GM03348 (cell line): ENCODE measurements around the gene GRK5.

Experiments used
- DNase-seq: peaks from one replicate; pipeline ENCODE4 v3.0.0; 2012; ENCODE audit warnings: low spot score

Gene GRK5

DNA sequence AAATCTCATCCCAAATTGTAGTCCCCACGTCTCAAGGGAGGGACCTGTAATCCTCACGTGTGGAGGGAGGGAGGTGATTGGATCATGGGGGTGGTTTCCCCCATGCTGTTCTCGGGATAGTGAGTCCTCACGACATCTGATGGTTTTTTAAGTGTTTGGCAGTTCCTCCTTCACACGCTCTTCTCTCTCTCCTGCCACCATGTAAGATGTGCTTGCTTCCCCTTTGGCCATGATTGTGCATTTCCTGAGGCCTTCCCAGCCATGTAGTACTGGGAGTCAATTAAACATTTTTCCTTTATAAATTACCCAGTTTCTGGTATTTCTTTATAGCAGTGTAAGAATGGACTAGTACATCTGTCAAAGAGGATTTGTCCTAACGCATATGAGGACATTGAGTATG lies 275.6 kb downstream of the GRK5 start:
- no peak for DNase-seq

DNA sequence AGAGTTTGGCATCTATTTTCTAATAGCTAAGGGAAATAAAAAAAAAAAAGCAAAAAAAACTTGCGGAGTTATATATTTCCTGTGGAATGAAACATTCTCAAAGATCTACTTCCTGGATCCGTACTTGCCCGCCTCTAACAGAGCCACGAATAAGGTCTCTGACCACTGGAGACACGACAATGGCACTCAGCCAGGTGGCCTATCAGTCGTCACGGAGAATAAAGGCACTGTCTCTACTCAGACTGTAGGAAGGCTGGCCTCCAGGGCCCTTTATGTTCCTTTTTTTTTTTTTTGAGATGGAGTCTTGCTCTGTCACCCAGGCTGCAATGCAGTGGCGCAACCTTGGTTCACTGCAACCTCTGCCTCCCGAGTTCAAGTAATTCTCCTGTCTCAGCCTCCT lies 276.5 kb downstream of the GRK5 start:
- no peak for DNase-seq

DNA sequence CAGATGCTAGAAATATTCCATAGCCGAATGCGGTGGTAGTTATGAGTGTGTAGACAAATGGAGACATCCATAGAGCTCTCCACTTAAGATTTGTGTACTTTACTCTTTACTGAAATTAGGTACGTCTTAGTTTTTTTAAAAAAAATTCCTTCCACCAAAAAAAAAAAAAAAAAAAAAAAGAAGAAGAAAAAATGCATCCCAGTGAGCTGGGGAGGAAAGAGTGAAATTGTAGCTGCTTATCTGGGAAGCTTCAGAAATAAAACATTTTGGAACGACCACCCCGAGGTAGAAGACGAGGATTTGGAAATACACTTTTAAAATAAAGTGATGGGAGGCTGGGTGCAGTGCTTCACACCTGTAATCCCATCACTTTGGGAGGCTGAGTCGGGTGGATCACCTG lies 281.3 kb downstream of the GRK5 start:
- DNase-seq: no peak

DNA sequence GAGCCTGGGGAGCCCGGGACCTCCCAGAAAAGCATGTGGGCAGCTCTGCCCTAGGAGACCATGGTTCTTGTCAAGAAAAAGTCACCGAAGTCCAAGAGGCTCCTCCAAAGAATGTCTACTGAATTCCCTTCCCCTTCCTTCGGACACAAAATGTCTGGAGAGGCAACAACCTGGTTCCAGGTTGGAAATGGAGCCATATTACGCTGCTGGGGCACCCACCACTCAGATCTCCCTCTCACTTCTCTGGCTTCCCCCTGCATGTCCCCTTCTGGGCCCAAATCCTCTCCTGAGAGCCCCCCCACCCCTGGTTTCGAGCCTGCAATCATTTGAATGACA lies 282.6 kb downstream of the GRK5 start:
- DNase-seq: no peak

DNA sequence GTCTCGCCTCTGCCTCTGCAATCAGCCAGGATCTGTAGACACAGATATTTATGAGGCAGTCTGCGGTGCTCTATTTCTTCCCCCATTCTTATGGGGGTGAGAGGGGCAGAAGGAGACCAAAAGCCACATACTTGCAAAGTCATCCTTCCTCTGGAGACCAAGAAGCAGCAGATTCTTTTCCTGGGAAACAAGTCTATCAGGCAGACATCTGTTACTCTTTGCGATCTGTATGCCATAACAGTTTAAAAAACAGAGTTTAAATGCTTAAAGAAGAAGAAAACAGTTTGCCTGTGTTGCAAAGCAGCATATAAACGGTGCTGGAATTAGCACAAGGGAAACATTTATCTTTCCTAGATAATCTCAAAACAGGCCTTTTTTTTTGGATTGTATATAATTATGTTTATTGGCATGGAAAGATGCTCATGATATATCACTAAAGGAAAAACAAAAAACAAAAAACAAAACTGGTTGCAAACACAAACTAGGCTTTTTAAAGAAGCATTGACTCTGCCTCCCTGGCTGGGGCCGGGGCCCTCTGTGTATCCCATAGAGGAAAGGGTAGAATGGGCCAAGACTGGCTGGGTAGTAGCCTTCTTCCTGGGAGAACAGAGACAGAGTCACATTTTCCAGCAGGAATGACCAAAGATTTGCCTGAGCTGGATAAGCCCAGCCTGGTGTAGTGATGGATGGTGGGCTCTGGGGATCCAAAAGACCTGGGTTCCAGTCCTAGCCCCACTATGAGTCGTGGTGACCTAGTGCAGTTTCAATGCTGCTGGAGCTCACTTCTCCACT lies 284.8 kb downstream of the GRK5 start:
- DNase-seq: no peak

DNA sequence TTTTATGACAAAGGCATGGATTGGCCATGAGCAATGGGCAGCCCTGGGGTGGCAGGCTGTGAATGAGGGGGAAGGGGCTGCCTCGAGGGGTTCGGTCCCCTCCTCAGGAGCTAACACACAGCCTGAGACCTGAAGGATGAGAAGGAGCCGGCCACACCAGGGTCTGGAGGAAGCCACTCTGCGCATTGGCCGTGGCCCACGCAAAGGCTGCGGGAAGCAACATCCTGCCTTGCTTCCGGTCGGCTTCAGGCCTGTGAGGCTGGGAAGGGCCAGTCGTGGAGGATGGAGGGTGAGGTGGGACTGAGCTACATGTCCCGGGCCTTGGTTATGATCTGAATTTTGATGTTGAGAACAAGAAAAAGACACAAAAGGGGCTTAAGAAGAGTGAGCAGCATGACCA lies 285.8 kb downstream of the GRK5 start:
- no peak for DNase-seq

DNA sequence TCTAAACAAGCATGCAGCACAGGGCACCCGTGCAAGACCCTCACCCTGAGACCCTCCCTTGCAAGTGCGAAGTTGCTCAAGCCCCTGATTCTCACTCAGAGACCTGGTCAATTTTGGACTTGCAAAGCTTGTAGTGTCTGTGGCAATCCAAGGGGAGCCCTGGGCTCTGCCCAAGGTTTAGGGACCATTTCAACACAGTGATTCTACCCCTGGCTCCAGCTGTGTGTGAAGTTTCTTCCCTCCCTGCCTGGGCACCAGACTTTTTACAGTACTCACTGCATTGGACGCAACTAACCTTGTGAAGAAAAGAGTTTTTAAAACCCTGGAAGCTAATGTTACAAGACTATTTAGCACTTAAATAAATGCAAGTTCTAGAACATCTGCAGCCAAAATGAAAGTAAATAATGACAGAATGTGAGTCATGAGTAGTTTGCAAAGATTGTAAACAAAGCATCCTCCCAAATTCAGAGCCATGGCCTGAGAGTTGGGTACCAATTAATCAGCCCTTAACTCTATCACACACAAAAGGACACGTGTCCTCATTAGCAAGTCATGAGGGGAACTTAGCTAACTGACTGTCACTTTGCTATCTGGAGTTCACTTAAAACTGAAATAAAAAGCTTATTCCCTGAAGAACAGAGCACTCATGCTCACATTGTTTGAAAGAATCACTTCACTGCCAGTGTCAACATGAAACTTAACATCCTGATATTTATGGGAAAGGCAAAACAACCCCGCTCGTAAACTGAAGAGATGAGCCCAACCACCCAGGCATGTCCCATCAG lies 287.1 kb downstream of the GRK5 start:
- DNase-seq: peak; percentile 51

DNA sequence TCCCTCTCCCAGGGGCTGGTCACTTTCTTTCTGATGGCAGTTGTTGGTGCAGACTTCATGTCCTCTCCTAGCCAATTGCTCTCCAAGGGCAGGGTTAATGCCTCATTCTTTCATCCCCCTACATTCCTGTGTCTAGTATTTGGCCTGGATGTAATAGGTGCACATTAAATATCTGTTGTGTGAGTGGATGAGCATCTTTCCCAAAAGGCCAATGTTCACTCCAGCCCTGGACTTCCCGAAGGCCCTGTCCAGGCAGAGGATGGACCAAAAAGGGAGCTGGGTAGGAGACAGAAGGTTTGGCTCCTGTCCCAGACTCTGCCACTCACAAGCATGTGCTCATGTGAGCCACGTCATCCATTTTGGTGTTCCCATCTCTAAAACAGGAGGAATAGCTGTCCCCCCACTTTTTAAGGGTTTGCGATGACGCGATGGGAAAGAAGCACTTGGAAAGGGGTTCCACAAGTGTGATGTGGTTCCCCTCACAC lies 287.7 kb downstream of the GRK5 start:
- DNase-seq: no peak

DNA sequence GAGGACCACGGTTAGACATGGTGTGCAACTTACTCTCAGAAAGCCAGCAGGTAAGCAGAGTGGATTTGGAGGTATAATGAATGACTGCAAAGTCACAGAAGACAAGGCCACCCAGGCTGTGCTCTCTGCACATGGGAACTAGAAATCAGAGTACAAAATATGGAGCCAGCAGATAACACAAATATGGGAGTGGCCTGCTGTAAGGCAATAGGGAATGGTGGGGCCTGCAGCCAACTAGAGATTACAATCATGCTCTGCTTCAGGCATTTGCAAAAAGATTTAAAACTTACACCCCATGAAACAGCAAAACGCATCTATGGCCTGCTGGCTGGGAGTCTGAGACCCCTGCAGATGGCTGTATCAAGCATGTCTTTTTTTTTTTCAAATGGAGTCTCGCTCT lies 288.2 kb downstream of the GRK5 start:
- no peak for DNase-seq

DNA sequence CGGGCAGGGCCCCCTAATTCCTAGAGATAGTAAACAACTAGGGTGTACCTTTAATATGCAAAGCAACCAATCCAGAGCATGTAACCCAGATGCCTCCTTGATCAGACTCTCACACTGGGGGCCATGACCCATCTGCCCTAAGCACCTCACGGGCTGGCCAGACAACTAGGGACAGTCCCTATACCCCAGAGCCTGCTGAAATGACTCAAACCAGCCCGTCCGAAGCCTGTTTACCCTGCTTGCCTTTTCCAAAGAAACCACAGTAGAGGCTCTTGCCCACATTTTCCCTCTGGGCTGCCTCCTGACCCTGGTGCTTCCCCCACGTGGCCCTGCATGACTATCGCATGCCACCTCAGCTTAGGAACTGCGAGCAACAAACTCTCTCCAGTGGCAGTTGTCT lies 288.9 kb downstream of the GRK5 start:
- DNase-seq: no peak

DNA sequence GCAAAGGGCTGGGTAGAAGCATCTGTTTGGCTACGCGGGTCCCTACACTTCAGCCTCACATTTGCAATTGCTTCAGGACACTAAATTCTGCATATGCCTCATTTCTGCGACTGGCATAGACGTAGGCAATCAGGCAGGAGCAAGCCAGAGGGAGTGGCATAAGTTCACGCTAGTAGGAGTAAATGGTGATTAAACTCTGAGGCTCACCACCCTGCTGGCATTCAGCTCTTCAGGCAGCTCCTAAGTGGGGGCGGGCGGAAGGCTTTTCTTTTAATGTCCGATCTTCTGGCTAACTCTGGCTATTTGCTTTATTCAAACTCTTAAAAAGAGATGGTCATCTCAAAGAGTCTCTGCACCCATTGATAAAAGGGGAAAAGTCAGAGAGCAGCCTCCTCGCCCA lies 289.9 kb downstream of the GRK5 start:
- DNase-seq: no peak

DNA sequence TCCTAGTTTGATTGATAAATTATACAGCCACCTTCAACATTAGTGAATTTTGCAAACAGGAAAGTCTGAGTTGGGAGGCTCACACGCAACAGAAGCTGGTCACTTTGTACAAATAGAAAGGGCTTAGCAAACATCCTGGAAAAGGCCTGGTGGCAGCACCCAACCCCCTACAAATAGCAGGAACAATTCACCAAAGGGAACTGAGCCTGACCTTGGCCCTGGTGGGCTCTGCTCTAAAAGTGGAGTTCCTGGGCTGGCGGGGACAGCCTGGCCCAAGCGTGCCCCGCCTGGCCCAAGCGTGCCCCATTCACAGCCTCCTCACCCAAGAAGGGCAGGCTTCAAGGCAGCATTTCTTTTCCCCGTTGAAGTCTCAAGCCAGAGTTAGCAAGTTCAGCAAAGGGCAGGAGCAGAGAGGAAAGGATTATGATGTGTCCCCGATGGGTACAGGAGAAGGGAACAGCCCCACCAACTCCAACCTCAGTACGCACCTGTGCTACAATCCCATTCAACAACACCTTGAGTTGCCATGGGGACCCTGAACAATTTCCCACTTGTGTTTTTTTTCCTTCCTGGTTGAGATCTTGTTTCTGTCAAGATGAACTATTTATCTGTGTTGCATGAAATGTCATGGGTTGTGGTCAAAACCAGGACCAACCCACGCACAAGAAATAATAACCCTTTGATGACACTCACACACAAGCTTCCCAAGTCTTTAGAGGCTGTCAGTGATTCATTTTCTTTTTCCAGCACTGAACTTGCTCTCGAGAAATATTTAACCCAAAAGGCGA lies 291.7 kb downstream of the GRK5 start:
- DNase-seq: no peak

DNA sequence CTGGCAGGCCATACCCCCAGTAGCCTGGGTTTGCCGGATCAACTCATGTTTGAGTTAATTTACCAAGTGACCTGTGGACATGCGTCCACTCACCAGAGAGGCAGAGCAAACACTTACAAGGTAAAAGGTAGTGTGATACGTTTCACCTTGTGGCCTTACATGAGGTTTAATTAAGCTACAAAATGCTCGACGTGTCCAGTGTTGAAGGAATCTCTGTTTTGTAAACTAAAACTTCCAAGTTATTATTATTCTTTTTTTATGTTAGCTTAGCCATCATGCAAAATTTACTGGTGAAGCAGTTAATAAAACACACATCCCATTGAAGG lies 292.3 kb downstream of the GRK5 start:
- DNase-seq: no peak

DNA sequence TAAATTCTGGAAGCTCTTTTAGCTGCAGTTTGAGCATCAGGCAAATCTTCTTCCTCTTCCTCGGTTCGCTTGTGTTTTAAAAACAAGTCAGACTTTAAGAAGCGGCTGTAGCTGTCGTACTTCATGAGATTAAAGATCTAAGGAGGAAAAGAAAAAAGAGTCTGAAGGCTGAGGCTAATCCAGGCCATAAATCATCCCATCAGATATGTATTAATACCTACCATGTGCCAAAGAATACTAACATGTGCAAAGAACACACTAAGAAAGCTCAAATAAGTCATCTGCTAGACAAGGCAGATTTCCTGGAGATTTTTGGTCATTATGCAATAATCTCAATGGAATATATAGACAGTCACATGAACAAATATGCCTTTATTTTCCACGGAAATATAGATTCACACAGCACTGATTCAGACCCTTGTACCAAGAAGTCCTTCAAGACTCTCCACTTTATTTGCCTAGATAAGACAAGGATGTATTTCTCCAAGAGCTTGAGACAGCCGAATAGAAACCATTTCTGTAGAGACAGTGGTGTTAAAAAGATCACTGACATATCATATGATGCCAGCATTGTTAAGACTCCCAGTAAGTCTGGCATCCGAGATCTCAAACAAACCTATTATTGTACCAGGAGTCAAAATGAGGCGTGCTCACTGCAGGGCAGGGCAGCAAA lies 292.9 kb downstream of the GRK5 start:
- no peak for DNase-seq

DNA sequence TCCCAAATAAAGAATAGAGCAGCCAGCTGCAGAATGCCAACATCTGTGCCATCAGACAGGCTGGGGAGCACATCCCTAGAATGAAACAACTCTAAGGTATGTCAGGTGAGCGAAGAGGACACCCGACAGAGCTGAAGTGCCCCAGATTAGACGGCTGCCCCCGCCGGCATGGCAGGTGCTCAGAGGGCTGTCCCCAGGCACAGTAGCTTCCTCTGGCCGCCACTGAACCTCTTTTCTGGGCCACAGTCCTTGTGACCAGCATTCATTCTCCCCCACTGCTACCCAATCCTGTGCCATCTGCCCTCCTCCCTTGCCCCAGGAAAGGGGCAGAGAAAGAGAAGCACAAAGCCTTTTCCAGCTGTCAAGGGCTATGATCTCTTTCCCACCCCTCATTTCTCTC lies 293.4 kb downstream of the GRK5 start:
- no peak for DNase-seq

DNA sequence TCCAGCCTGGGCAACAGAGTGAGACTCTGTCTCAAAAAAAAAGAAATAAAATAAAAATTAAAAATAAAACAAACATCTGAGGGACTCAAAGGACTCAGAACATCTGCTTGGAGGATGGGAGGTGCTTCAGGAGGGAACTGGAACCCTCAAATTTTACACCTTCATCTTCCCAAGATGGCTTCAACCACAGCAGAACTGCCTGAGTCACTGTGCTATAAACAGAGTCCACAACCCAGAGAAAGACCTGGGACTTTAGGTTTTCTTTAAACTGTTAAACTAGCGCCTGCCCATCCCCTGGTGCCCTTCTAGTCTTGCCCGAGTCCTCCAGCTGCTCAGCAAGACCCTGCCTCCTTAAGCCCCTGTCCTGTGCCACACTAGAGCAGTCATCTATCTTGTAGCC lies 294.3 kb downstream of the GRK5 start:
- DNase-seq: no peak

DNA sequence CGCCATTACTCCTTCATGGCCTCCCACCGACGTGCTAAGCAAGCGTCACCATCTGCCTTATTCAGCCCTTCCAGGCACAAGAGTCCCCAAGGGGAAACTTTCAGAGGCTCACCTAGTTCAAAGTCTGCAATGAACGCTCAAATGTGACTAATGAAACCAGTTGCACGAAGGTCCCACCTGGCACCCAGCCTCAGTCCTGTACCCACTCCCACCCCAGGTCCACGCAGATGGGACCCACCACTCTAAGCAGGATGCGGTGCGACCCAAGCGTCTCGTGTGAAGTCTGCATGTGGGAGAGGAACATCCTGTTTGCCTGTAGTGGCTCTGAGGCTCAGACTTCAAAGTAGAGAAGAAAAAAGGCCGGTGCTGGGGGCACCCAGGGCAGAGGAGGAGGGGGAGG lies 294.8 kb downstream of the GRK5 start:
- DNase-seq: no peak

DNA sequence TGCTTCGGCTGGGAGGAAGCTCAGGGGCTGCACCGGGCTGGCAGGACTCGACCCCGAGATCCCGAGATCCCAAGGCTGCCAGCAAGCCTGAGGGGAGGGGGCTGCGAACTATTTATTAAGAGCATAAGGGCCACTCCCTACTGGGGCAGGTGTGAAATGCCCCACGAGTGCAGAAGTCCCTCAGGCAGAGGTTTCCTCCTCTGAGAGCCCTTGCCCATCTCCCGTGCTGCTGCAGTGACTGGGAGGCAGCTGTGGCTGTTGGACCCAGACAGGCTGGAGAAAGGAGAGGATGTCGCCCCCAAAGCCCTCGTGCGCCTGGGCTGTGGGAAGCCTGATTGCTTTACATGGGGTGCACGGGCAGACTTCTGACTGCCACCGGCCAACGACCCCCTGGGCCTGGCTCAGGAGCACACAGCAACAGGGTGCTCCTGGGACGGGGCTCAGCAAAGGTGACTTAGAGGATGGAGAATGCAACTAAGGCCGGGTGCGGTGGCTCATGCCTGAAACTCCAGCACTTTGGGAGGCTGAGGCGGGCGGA lies 295.3 kb downstream of the GRK5 start:
- DNase-seq: no peak

DNA sequence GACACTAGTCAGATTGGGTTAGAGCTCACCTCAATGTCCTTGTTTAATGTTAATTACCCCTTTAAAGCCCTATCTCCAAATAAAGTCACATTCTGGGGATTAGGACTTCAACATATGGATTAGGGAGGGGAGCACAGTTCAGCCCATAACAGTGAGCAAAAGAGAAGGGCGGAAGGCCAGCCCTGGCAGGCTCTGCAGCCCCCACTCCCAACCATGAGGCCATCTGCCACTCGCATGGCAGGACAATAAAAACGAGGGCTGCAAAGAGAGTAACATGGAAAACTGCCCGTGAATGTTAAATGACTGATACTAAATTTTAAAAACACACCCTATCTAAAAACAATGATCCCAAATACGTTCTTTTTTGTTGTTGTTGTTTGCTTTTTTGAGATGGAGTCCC lies 296.4 kb downstream of the GRK5 start:
- DNase-seq: no peak

DNA sequence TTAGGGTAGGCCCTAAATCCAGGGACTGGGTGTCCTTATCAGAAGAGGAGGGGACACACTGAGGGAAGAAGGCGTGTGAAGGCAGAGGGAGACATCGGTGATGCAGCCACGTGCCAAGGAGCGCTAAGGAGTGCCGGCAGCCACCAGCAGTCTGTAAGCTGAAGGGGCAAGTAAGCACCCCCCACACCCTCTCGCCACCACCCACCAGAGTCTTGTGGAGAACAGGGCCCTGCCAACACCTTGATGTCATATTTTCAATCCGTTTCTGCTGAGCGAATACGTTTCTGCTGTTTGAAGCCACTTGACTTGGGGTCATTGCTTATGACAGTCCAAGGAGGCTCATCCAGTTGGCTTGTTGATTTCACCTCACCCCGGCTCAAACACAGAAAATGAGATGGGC lies 297.3 kb downstream of the GRK5 start:
- no peak for DNase-seq

DNA sequence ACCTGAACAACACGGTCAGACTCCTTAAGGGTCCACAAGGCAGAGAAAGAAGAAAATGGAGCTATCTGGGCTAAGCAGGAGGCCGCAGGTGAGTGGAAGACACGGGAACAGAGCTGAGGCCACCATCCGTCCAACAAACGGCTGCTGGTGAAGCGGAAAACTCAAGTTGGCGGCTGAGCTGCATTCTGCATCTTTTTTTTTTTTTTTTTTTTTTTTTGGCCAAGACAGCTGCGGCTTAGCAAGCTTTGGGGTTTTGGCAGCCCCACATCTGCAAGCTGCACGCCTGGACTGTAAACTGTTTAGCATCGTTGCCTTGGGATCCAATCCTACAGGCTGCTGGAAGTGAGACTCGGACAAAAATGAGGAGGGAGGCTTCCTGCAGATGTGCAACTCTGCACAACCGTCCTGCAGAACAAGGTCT lies 297.8 kb downstream of the GRK5 start:
- no peak for DNase-seq
